HG03558 (cell line): Measurements from ENCODE around the gene CFD.

ENCODE experiments used
- ATAC-seq: cut with Tn5 transposase; IDR thresholded peaks from one replicate; pipeline ENCODE4 v1.9.1; 2021; ENCODE audit warnings: moderate number of reproducible peaks; ENCODE audit not compliant: unreplicated experiment; ENCODE audit errors: extremely low read depth

Gene CFD

DNA sequence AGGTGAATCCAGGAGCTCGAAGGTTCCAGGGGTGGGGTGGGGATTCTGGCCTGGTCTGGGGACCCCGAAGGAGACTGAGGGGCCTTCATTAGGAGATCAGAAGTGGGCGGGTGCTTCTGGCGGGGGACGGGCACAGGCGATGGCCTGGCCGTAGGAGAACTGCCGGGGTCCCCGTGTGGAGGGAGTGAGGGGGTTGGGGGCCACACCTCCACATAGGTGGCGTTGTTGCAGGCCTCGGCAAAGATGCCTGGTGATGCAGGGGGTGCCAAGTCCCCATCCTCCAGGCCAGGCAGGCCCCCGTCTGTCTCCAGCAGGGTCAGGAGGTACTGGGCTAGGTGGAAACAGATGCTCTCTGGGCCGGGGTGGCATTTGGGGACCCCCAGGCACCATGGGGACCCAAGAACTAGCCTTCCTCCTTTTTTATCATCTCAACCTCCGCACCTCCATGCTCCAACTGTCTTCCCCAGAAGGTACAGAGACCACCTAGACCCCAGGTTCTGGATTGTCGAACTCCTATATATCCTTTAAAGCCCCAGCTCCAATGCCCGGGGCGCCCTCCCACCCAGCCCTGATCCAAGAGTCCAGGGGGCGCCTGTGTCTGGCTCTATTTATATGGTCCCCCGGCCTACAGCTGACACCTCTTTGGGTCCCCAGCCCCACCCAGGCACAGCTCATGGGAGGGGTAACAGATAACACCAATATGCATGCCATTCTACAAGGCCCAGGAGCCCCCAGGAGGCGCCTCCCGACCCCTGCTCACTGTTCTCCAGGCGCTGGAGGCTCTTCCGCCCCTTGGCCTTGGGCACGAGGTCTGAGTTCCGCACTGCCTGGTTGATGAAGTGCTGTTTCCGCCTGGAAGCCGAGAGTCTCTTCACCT lies 42.0 kb downstream of the CFD start:
- no peak for ATAC-seq

DNA sequence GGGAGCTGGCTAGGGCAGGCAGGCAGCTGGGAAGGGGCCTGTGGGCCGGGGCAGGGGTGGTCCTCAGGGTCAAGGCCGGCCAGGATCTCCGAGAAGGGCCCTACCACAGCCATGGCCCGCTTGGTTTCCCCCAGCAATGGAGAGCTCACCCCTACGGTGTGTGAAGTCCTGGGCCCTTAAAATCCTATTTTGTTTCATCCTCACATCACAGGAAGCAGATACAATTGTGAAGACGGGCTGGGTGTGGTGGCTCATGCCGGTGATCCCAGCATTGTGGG lies 42.6 kb downstream of the CFD start:
- no peak for ATAC-seq

- ATAC-seq: no peak
These were observed 43.2 kb downstream of the CFD start for GRCh38 chr19:902446-903226.

- no peak for ATAC-seq
These were observed 43.9 kb downstream of the CFD start for GRCh38 chr19:903266-903797.

DNA sequence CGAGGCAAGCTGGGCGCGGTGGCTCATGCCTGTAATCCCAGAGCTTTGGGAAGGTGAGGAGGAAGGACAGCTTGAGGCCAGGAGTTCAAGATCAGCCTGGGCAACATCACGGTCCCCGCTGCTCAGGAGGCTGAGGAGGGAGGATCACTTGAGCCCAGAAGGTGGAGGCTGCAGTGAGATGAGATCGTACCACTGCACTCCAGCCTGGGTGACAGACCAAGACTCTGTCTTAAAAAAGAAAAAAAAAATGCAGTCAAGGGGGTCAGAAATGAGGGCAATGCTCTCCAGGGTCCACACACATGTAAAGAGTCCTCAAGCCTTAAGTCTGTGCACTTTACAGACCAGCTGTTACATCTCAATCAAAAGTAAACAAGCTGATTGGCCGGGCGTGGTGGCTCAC lies 45.1 kb downstream of the CFD start:
- ATAC-seq: no peak

- ATAC-seq: no peak
These were observed 47.0 kb downstream of the CFD start for GRCh38 chr19:906480-906879.

DNA sequence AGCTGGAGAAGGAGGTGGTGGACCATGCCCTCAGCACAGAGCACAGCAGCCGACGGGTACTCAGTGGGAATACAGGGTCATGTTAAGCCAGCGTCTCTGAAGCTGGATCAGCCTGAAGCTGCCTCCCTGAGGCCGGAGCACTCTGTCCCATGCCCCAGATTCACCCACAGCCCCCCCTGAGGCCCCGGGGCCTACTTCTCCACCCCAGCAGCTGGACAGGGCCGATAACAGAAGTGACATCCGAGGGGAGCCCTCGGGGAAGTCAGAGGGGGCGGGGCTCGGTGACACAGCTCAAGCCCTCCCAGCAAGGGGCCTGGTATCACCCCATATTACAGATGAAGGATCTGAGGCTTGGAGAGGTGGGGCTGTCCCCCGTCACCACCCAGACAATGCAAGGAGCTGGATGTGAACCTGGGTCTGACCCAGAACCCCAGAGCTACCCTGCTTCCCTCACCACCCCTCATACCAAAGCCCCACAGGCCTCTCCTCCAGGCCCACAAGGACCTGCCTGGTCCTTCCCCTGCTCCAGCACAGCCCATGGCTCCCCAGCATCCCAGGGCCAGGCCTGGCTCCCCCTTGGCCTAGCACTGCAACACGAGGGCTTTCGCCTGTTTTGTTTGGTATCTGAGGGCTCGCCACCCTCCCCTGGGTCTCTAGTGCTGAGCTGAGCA lies 47.9 kb downstream of the CFD start:
- no peak for ATAC-seq

DNA sequence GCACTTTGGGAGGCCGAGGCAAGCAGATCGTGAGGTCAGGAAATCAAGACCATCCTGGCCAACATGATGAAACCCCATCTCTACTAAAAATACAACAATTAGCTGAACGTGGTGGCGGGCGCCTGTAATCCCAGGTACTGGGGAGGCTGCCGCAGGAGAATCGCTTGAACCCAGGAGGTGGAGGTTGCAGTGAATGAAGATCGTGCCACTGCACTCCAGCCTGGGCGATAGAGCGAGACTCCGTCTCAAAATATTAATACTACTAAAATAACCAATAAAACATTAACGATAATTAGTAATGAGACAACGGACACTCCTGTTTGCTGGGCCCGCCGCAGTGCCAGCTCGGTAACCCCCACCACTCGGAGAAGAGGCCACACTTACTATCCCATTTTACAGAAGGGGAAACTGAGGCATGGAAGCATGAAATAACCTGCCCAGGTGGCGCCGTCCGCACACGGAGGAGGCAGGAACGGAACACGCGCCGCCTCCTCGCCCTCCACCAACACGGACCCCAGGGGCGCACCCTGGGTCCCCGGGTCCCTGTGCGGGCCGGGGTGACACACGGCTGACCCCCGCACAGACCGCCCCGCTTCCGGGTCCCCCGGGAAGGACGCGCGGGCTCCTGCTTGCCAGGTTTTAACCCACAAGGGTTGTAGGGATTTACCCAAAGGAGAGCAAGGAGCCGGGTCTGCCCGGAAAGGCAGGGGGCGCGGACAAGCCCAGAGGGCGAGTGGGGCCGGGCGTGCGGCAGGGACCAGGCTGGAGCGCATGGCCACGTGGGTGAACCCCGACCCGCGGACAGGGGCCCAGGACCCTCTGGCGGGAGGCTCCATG lies 52.0 kb downstream of the CFD start:
- ATAC-seq: no peak

GRCh38 chr19:912181-913079 lies 53.0 kb downstream of the CFD start:
- no peak for ATAC-seq
